ENCODE results near the gene SELENOM. TPM values are rescaled to one million over a fixed set of nuclear protein-coding genes. Genes with fewer than 3 reads are reported as not detected.

The SELENOM gene
- total and polyA plus RNA-seq, 2 of the 8 experiments (the other 6 are each of a cell fraction or from before 2014, with no cell fraction given) = 22.7 to 40.0 TPM

DNA sequence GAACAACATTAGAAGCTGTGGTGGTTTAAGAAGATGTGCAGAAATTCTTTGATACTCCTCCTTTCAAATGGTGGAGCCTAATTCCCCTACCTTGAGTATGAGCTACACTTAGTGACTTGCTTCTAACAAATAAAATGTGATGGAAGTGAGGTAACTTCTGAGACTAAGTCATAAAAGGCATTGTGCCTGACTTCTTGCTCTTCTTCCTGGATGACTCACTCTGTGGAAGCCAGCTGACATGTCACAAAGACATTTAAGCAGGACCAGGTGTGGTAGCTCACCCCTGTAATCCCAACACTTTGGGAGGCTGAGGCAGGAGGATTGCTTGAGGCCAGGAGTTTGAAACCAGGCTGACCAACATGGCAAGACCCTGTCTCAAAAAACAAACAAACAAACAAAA lies 36.9 kb upstream of the SELENOM start:
- Histone ChIP-seq H3K4me2 (ENCODE audit: insufficient read depth in 1 of 2, low read depth in 2 of 2, low read length in 2 of 2) (no peak overlapping the region), H3K36me3 (ENCODE audit: control insufficient read depth in 2 of 4, insufficient read depth in 4 of 4, low read length in 3 of 4) (no peaks in the 10 kb centered on the region), H2BK5ac (ENCODE audit: low read depth, low read length) (no peak overlapping the region), H2AFZ (ENCODE audit: low read length) (no peak overlapping the region), H2BK15ac (ENCODE audit: low read length) (no peak overlapping the region), H2AK5ac (ENCODE audit: low read depth, low read length) (no peak overlapping the region), H3K9me3 (ENCODE audit: insufficient read depth in 2 of 2, low read depth in 1 of 2, low read length in 1 of 2) (peaks cover 0 to 5% of the 10 kb centered on the region in 2 experiments; a peak in 1 of 4 replicates), H3K4me1 (replicated peaks in 1 of 4; ENCODE audit: control insufficient read depth in 3 of 4, insufficient read depth in 4 of 4, low read length in 3 of 4) (peaks cover 2 to 15% (median 9%) of the 10 kb centered on the region in 4 experiments), H3K18ac (ENCODE audit: extremely low read depth, low read length) (no peak overlapping the region), H3K23ac (ENCODE audit: insufficient read length) (no peak overlapping the region), H3K56ac (replicated peaks; ENCODE audit: insufficient read length, low read depth, low read length) (no peak overlapping the region), H2BK12ac (ENCODE audit: low read depth, low read length) (no peak overlapping the region), H4K5ac (ENCODE audit: insufficient read length, low read depth, low read length) (no peak overlapping the region), H3K4ac (replicated peaks; ENCODE audit: insufficient read length, low read depth, low read length) (no peak overlapping the region), H2BK20ac (ENCODE audit: low read length) (no peak overlapping the region), H3K27ac (ENCODE audit: low read depth, low read length) (no peak overlapping the region), H3K9ac (replicated peaks in 1 of 4; ENCODE audit: extremely low read depth in 1 of 4, low read depth in 3 of 4, low read length in 3 of 4) (no peak overlapping the region), H4K20me1 (replicated peaks in 1 of 2; ENCODE audit: control insufficient read depth in 1 of 2, insufficient read depth in 2 of 2, low read length in 2 of 2) (peaks cover 0 to 2% of the 10 kb centered on the region in 2 experiments), H4K8ac (ENCODE audit: extremely low read depth, insufficient read depth, low read length) (no peak overlapping the region), H2BK120ac (replicated peaks; ENCODE audit: low read depth, low read length) (no peak overlapping the region), H3K79me2 (ENCODE audit: control insufficient read depth in 1 of 2, insufficient read depth in 2 of 2, low read length in 2 of 2) (peaks cover 0 to 8% of the 10 kb centered on the region in 2 experiments; a peak in 2 of 4 replicates), H3K4me3 (ENCODE audit: extremely low read depth in 1 of 4, insufficient read depth in 2 of 4, low read depth in 3 of 4, low read length in 4 of 4) (no peak overlapping the region), H3K14ac (ENCODE audit: insufficient read length) (no peak overlapping the region), H3K79me1 (ENCODE audit: low read depth, low read length) (peaks cover 8% of the 10 kb centered on the region; the same call in 1 of the 2 replicates), H3K23me2 (ENCODE audit: low read depth, low read length) (peaks cover 9% of the 10 kb centered on the region), H4K91ac (replicated peaks; ENCODE audit: insufficient read length, low read length) (no peak overlapping the region), H3K27me3 (replicated peaks in 1 of 4; ENCODE audit: control insufficient read depth in 3 of 4, extremely low read depth in 1 of 4, insufficient read depth in 3 of 4, low read length in 3 of 4) (0 out of 7 replicates have a peak, but pooled peaks cover 0 to 3% (median 0%) of the 10 kb centered on the region in 4 experiments)
- FAIRE-seq (no peak), DNase-seq (ENCODE audit: low read depth in 1 of 2, low spot score in 2 of 2) (no peak)
- POLR2A ChIA-PET (ENCODE audit: partially characterized antibody) = interaction anchor here (1.3 to 1.5 kb wide), 2 partner anchors 59 to 60 kb away, joined by 3 read pairs; no protein-coding TSS in a partner anchor
- CTCF ChIA-PET (ENCODE audit: partially characterized antibody) = interaction anchor here (0.7 to 11.9 kb wide), 7 partner anchors 8 to 68 kb away, joined by 3 to 124 read pairs (median 4); partner anchors contain the start of genes LIMK2 and SELENOM
- no peak for TF ChIP-seq CHD1 (IDR thresholded peaks at IDR 0.05; ENCODE audit: low read depth, low read length)
- TF ChIP-seq FOSL1 (IDR thresholded peaks at IDR 0.05; ENCODE audit: insufficient read depth, low read depth, low read length) = no peak
- TF ChIP-seq EP300 (IDR thresholded peaks at IDR 0.05; ENCODE audit: borderline replicate concordance in 1 of 2, low read depth in 2 of 2, low read length in 2 of 2) = no peak
- TF ChIP-seq JUN (IDR thresholded peaks at IDR 0.05; ENCODE audit: low read depth, low read length) = no peak
- no peak for TF ChIP-seq TAF7 (optimal IDR thresholded peaks at IDR 0.05; ENCODE audit: borderline replicate concordance, low read depth, low read length)
- no peak for TF ChIP-seq SP4 (IDR thresholded peaks at IDR 0.05; ENCODE audit: low read length)
- TF ChIP-seq, protein P1, sequence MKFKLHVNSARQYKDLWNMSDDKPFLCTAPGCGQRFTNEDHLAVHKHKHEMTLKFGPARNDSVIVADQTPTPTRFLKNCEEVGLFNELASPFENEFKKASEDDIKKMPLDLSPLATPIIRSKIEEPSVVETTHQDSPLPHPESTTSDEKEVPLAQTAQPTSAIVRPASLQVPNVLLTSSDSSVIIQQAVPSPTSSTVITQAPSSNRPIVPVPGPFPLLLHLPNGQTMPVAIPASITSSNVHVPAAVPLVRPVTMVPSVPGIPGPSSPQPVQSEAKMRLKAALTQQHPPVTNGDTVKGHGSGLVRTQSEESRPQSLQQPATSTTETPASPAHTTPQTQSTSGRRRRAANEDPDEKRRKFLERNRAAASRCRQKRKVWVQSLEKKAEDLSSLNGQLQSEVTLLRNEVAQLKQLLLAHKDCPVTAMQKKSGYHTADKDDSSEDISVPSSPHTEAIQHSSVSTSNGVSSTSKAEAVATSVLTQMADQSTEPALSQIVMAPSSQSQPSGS (IDR thresholded peaks at IDR 0.05; ENCODE audit: low read length) = no peak
- no peak for TF ChIP-seq BCL11A (IDR thresholded peaks at IDR 0.05; ENCODE audit: low read depth in 2 of 2, low read length in 2 of 2)
- TF ChIP-seq ASH2L (IDR thresholded peaks at IDR 0.05; ENCODE audit: low read length) = no peak
- no peak for TF ChIP-seq GABPA (IDR thresholded peaks at IDR 0.05; ENCODE audit: borderline replicate concordance, insufficient read depth, low read length)
- TF ChIP-seq TEAD4 (IDR thresholded peaks at IDR 0.05; ENCODE audit: low read depth, low read length) = no peak
- TF ChIP-seq SIRT6 (IDR thresholded peaks at IDR 0.05; ENCODE audit: low read length) = no peak
- TF ChIP-seq CREB1 (IDR thresholded peaks at IDR 0.05) = no peak
- TF ChIP-seq KDM5A (IDR thresholded peaks at IDR 0.05; ENCODE audit: low read length) = no peak
